Raji (cell line): ENCODE data around the gene MINDY4B.

Experiments used
- POLR2A ChIP-seq: IDR thresholded peaks from 2 replicates; pipeline ENCODE4 v1.6.1; 2011; ENCODE audit warnings: low read depth, low read length, control low read depth; ENCODE audit not compliant: insufficient read depth

The MINDY4B gene

GRCh38 chr3:150829408-150829807, 75.8 kb downstream of the MINDY4B start:
- no peak for TF ChIP-seq POLR2A

- no peak for TF ChIP-seq POLR2A
Measured at GRCh38 chr3:150828997-150829396, 76.2 kb downstream of the MINDY4B start.

GRCh38 chr3:150828261-150828660, 77.0 kb downstream of the MINDY4B start:
- TF ChIP-seq POLR2A: no peak

GRCh38 chr3:150826466-150827282, 78.6 kb downstream of the MINDY4B start:
- TF ChIP-seq POLR2A: no peak

- TF ChIP-seq POLR2A: no peak
Measured at GRCh38 chr3:150825916-150826377, 79.3 kb downstream of the MINDY4B start.

GRCh38 chr3:150825192-150825915, 79.9 kb downstream of the MINDY4B start:
- TF ChIP-seq POLR2A: no peak

GRCh38 chr3:150823277-150823676, 82.0 kb downstream of the MINDY4B start:
- TF ChIP-seq POLR2A: no peak

GRCh38 chr3:150822636-150823035, 82.6 kb downstream of the MINDY4B start:
- no peak for TF ChIP-seq POLR2A
